DOHH2 (cell line): ENCODE data around the gene LIFR.
"Not testable (repeated sequence)": the region's sequence is repeated elsewhere in the genome, so short reads cannot be mapped to it uniquely, and the experiment has no call there.

Experiments
- H3F3A ChIP-seq: fragments of 200-600 bp; sonication (generic), shearing (Covaris generic); 2 replicates; pipeline ENCODE4 v1.6.0; 2016; ENCODE audit warnings: antibody characterized with exemption, mild to moderate bottlenecking; ENCODE audit not compliant: control insufficient read depth, insufficient read depth
- H3K27ac ChIP-seq: fragments of 200-600 bp; sonication (generic); 2 replicates; pipeline ENCODE4 v1.5.1; 2014; ENCODE audit warnings: low read depth, mild to moderate bottlenecking, low read length, moderate library complexity
- H3K27me3 ChIP-seq: fragments of 200-600 bp; sonication (generic); 2 replicates; pipeline ENCODE4 v1.6.1; 2014; ENCODE audit warnings: mild to moderate bottlenecking, low read length, mixed read lengths; ENCODE audit not compliant: control insufficient read depth
- H3K36me3 ChIP-seq: fragments of 200-600 bp; sonication (generic); 2 replicates; pipeline ENCODE4 v1.6.1; 2014; ENCODE audit warnings: mild to moderate bottlenecking, low read length, moderate library complexity, mixed read lengths; ENCODE audit not compliant: control insufficient read depth
- H3K4me1 ChIP-seq: fragments of 200-600 bp; sonication (generic); 2 replicates; pipeline ENCODE4 v1.6.1; 2014; ENCODE audit warnings: mild to moderate bottlenecking, low read length, mixed read lengths; ENCODE audit not compliant: control insufficient read depth
- H3K4me2 ChIP-seq: fragments of 200-600 bp; sonication (generic); 2 replicates; pipeline ENCODE4 v1.6.0; 2014; ENCODE audit warnings: mild to moderate bottlenecking, low read length, moderate library complexity
- H3K4me3 ChIP-seq: fragments of 200-600 bp; sonication (generic); 2 replicates; pipeline ENCODE4 v1.5.1; 2014; ENCODE audit warnings: mild to moderate bottlenecking, low read length, mixed read lengths
- H3K79me2 ChIP-seq: fragments of 200-600 bp; sonication (generic); 2 replicates; pipeline ENCODE4 v1.6.1; 2014; ENCODE audit warnings: mild to moderate bottlenecking, low read length, mixed read lengths; ENCODE audit not compliant: control insufficient read depth
- H3K9me2 ChIP-seq: fragments of 200-600 bp; sonication (generic); replicated peaks from 2 replicates; pipeline ENCODE4 v1.6.1; 2014; ENCODE audit warnings: mild to moderate bottlenecking, low read length, mixed read lengths; ENCODE audit not compliant: control insufficient read depth
- H3K9me3 ChIP-seq: fragments of 200-600 bp; sonication (generic); 2 replicates; pipeline ENCODE4 v1.6.1; 2014; ENCODE audit warnings: antibody characterized with exemption, low read length, mixed read lengths; ENCODE audit not compliant: control insufficient read depth, insufficient read depth
- H4K20me1 ChIP-seq: fragments of 200-600 bp; sonication (generic); 2 replicates; pipeline ENCODE4 v1.6.0; 2014; ENCODE audit warnings: low read depth, mild to moderate bottlenecking, antibody characterized with exemption, low read length, moderate library complexity; ENCODE audit not compliant: control insufficient read depth, insufficient read depth
- CTCF ChIP-seq: fragments of 200-600 bp; sonication (generic); IDR thresholded peaks from one replicate; pipeline ENCODE4 v1.5.1; 2014; ENCODE audit warnings: antibody characterized with exemption, mild to moderate bottlenecking, low read depth, low read length; ENCODE audit not compliant: poor library complexity, severe bottlenecking
- EZH2phosphoT487 ChIP-seq: fragments of 200-600 bp; sonication (generic); IDR thresholded peaks from 2 replicates; pipeline ENCODE4 v1.6.1; 2017; ENCODE audit warnings: borderline replicate concordance, mild to moderate bottlenecking, antibody characterized with exemption, low read length, moderate library complexity, mixed read lengths

The LIFR gene

GRCh38 chr5:38518341-38518740 lies 38.1 kb downstream of the LIFR start:
- H3K4me3 ChIP-seq, result no peak overlapping the region
- H3K4me2 ChIP-seq, result no peak overlapping the region
- no peaks in the 10 kb centered on the region for H3K27me3 ChIP-seq
- no peaks in the 10 kb centered on the region for H3K9me2 ChIP-seq
- no peaks in the 10 kb centered on the region for H4K20me1 ChIP-seq
- no peaks in the 10 kb centered on the region for H3K9me3 ChIP-seq
- H3K27ac ChIP-seq, result no peak overlapping the region
- TF ChIP-seq CTCF (no peak), EZH2phosphoT487 (no peak)
- no peaks in the 10 kb centered on the region for H3K79me2 ChIP-seq
- H3K4me1 ChIP-seq, result no peaks in the 10 kb centered on the region
- no peaks in the 10 kb centered on the region for H3K36me3 ChIP-seq
- H3F3A ChIP-seq, result no peaks in the 10 kb centered on the region

GRCh38 chr5:38516649-38517048 lies 39.8 kb downstream of the LIFR start:
- H3K79me2 ChIP-seq, H3K36me3 ChIP-seq, H3K4me3 ChIP-seq, H3K27me3 ChIP-seq, H3K4me1 ChIP-seq, H3F3A ChIP-seq, H3K27ac ChIP-seq, H4K20me1 ChIP-seq, H3K9me3 ChIP-seq, H3K9me2 ChIP-seq, H3K4me2 ChIP-seq: not testable (repeated sequence)

GRCh38 chr5:38515646-38516045 lies 40.8 kb downstream of the LIFR start:
- no peaks in the 10 kb centered on the region for H3K79me2 ChIP-seq

GRCh38 chr5:38515092-38515491 lies 41.4 kb downstream of the LIFR start:
- Histone ChIP-seq H3K36me3 (no peaks in the 10 kb centered on the region), H3F3A (no peaks in the 10 kb centered on the region), H3K4me1 (no peaks in the 10 kb centered on the region), H3K9me2 (no peaks in the 10 kb centered on the region), H3K4me2 (no peak overlapping the region), H4K20me1 (no peaks in the 10 kb centered on the region), H3K9me3 (no peaks in the 10 kb centered on the region), H3K27me3 (no peaks in the 10 kb centered on the region), H3K79me2 (no peaks in the 10 kb centered on the region), H3K4me3 (no peak overlapping the region), H3K27ac (no peak overlapping the region)
- TF ChIP-seq CTCF (no peak), EZH2phosphoT487 (no peak)

More at GRCh38 chr5:38515646-38516045, 40.8 kb downstream of the LIFR start:
- Histone ChIP-seq H3K9me2 (no peaks in the 10 kb centered on the region), H3K27me3 (no peaks in the 10 kb centered on the region), H3K4me2 (no peak overlapping the region), H3K36me3 (no peaks in the 10 kb centered on the region), H3K4me1 (no peaks in the 10 kb centered on the region), H3K9me3 (no peaks in the 10 kb centered on the region), H3F3A (no peaks in the 10 kb centered on the region), H4K20me1 (no peaks in the 10 kb centered on the region), H3K4me3 (no peak overlapping the region), H3K27ac (no peak overlapping the region)
- no peak for TF ChIP-seq CTCF
- TF ChIP-seq EZH2phosphoT487, result no peak
